HG03175 (cell line): ENCODE measurements around the gene VAV3.

ENCODE experiments used
- ATAC-seq: cut with Tn5 transposase; IDR thresholded peaks from one replicate; pipeline ENCODE4 v1.9.1; 2021; ENCODE audit warnings: mild to moderate bottlenecking, moderate library complexity; ENCODE audit not compliant: unreplicated experiment

The VAV3 gene

DNA sequence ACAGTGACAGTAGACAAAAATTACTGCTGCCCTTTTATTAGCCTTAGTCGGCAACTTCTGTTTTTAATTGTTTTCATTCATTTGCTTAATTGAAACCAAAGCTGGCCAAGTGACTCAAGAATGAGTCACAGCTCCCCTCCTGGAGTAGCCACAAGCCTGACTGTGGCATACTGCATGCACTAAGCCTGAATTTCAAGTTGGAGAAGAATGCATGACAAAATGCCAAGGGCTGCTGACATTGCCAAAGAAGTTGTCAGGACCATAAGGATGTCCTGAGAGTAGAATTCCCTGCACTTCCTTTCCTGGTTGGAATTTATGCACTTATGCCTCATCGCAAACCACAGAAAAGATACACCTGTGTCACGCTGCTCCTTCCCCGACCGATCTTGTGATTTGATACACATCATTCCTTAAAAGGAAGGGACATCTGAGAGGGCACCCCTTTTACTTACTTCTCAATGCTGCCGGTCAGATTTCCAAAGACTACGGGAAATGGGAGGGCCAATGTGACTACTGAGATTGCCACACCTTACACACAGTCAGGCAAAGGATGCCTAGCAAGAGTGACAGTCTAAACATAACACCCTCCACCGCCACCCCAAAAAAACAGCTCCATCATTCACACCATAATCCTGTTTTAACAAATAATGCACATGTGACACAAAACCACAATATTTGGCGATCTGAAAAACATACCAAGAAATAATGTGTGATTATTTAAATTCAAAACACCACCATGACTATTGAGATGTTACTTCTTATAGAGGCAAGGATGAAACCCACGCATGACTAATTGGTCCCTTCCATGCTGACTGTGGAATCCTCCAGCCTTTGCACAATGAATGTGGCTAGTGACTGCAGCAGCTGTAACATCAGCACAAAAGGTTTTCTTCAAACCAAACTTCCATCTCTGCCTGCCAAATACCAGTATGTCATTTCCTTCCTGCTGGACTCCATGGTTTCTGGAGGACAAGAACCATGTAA is 28.2 kb downstream of the VAV3 start:
- peak; percentile 47 for ATAC-seq

DNA sequence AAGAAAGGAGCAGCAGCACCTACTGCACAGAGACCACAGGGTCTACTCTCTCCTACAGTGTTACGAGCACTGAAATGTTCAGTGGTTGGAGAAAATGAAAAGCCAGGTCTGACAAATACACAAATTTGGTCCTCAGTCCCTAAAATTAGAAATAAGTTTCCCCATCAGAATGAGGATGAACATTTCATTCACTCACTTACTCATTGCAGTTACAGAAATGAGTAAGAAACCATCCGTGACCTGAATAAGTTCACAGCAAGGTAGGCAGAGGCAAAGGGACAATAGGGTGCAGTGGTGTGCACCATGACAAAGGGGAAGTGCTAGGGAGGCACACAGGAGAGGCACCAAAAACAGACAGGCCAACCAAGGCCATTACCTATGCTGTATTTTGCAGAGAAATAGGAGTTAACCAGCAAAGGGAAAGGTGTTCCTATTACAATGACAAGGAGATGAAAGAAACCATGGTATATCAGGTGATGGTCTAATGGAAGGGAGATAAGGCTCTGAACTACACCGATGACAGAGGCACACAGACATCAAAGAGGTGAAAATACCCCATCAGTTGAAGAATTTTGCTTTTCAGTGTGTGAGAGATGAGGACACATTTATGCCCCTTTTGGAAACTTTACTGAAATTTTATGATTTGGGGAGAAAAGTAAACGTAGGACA is 29.4 kb downstream of the VAV3 start:
- ATAC-seq = peak; percentile 92

DNA sequence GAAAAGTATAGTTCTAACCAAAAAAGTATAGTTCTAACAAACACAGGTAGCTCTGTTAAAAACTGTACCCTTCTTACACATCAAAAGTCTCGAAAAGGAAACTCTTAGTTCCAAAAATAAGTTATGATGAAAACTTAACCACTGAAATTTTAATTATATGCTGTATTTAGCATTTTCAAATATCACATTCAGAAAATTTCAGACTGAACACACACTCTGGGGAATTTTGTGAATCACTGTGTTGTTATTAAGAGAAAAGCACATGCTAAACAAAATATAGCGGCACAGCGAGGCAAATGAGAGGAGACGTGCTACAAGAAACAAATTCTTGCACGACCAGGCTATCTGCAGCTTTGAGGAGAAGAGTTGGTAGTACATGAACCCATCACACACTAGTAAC is 30.4 kb downstream of the VAV3 start:
- no peak for ATAC-seq

DNA sequence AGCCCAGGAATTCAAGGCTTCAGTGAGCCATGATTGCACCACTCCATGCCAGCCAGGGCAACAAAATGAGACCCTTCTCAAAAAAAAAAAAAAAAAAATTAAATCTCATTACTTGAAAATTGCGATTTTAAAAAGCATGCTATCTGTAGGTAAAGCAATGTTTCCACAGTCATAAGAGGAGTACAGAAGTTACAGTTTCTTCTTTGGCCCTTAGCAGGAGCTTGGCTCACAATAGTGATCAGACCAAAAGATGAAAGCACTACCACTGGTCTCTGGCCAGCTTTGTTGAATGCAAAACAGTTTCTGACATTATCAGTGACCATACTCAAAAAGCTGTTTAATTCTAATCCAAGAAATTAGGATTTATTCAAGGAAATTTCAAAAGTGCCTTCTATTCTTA is 31.2 kb downstream of the VAV3 start:
- no peak for ATAC-seq

DNA sequence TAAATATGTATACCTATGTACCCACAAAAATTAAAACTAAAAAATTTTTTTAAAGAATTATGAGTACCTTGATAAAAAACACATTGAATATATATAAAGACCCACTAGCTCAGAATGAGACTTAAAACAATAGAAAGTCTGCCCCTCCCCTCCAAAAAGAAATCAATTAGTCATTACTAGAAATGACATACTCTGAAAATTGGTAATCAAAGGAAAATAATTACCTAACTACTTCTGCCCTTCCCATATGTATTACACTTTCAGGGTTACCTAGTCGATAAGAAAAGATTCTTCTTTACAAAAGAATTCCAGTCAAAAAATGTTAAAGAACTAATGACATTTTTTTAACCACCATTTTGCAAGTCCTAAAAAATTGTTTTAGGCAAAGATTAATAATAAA is 34.7 kb downstream of the VAV3 start:
- no peak for ATAC-seq

DNA sequence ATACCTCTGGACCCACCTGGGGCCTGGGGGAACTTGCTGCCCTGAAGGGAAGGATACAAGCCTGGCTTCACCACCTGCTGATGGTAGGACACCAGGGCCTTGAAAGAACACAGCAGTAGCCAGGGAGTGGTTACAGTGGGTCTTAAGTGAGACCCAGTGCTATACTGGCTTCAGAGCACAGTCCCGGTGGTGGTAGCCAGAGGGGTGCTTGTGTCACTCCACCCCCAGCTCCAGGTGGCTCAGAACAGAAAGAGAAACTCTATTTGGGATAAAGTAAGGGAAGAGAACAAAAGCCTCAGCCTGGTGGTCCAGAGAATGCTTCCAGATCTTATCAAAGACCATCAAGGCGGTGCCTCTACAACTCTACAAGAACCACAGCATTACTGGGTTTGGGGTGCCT is 37.2 kb downstream of the VAV3 start:
- no peak for ATAC-seq

DNA sequence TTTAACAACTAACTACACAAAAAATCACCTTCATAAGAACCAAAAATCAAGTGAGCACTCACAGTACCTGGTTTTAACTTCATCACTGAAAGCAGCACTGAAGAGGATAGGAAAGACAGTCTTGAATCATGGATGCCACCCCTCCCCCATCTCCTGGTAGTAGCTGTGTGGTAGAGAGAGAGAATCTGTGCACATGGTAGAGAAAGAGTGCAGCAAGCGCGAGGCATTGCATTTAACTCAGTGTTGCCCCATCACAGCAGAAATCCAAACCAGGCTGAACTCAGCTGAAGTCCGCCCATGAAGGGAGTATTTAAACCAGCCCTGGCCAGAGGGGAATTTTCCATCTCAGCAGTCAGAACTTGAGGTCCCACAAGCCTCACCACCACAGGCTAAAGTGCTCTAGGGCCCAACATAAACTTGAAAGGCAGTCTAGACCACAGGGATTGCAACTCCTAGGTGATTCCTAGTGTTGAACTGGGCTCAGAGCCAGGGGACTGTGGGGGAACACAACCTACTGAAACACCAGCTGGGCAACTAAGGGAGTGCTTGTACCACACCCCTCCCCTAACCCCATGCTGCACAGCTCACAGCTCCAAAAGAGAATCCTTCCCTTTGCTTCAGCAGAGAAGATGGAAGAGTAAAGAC is 38.4 kb downstream of the VAV3 start:
- no peak for ATAC-seq

DNA sequence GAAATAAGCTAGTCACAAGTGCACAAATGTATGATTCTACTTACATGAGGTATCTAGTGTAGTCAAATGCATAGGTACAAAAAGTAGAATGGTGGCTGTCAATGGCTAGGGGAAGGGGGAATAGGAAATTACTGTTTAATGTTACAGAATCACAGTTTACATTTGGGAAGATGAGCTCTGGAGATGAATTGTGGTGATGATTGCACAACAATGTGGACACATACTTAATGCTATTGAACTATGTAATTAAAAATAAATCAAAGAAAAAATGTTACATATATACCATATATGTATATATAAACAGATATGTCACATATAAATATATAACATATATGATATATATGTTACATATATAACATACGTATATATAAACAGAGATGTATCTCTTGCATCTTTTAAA is 39.4 kb downstream of the VAV3 start:
- ATAC-seq = no peak

DNA sequence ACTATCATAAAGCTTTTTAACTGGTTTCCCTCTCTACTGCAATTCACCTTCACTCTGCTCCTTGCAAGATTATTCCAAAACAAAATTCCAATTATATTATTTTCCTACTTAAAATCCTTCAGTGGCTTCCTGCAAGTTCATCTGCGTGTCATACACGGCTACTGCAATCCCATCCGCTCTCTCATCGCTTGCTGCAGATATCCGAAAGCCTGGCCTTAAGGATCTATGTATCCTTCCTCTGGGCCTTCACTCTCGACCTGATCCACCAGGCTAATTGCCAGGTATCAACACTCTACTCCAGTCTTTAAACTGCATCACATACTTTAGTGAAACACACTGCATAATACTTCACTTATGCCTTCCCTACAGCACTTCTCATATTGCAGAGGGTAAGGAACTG is 44.0 kb downstream of the VAV3 start:
- ATAC-seq = no peak

DNA sequence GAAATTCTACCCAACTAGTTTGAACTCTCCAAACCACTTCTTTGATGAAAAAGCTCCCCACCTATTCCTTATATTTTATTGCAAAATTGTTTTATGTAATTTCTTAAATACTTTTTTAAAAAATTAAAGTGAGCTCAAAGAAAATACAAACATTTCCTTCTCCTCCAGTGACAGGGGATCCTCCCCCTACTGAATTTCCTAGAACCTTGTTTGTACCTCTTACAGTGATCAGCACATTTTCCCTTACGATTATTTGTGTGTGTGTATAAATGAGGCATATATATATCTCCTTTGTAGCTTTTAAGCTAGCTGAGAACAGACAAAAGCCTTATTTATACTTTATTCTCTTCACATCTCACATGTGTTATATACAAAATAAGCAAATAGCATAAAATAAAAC is 44.4 kb downstream of the VAV3 start:
- no peak for ATAC-seq

DNA sequence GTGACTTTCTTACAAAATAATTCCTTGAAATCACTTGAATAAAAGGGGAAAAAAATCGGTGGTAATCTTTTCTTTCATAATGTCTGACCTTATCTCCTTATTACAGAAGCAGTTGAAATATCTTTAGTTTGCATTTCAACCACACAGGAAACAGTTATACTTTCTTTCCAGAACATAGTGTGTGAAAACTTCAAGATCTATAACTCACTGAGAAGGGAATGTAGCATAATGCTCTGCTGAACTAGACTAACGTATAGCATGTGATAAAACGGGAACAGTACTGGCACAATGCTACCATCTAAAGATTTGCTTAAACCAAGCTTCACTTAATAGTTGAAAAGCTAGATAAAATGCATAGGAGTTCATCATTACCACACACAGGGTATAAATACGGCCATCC is 45.0 kb downstream of the VAV3 start:
- ATAC-seq = no peak

DNA sequence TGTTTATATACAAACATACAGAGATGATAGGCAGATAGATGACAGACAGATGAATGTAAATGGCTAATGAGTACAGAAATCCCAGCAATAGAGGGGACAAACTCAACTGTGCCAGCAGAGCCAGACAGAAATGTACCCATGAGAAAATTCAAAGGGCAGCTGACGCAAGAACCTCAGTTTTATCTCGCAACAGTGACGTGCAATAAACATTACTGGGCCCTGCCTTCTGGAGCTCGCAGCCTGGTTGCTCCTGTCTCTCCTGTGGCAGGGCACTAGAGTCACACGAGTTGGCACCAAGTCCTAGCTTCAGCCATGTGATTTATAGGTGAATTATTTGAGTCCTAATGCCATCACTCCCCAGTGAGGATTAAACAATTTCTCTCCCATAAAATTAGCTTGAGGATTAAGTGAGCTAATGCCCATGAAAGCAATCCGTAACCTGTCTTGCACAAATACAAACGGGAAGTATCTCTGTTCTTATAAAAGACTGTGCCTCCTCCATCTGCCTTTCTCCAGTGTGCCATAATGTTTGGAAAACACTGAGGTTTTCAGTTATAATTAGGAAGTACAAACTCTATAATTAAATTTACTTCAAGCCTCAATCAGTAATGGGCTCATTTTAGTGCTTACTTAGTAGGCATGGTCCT is 50.7 kb downstream of the VAV3 start:
- no peak for ATAC-seq

DNA sequence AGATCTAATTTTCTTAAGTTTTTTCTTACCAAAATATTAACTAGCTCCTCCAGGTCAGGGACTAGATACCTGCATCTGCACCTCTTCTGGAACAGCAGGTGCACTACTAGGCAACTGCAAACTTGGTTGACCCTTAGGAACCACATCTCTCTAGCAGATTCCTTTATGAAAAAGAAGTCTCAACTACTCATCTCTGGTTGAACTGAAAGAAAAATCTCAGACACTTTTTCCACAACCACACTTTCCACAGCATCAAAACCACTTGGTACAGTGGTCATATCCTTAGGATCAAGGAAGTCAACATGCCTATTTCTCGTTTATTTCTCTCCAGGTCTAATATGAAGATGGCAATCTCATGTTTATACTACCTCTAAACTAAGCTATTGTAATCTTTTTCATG is 52.3 kb downstream of the VAV3 start:
- no peak for ATAC-seq

DNA sequence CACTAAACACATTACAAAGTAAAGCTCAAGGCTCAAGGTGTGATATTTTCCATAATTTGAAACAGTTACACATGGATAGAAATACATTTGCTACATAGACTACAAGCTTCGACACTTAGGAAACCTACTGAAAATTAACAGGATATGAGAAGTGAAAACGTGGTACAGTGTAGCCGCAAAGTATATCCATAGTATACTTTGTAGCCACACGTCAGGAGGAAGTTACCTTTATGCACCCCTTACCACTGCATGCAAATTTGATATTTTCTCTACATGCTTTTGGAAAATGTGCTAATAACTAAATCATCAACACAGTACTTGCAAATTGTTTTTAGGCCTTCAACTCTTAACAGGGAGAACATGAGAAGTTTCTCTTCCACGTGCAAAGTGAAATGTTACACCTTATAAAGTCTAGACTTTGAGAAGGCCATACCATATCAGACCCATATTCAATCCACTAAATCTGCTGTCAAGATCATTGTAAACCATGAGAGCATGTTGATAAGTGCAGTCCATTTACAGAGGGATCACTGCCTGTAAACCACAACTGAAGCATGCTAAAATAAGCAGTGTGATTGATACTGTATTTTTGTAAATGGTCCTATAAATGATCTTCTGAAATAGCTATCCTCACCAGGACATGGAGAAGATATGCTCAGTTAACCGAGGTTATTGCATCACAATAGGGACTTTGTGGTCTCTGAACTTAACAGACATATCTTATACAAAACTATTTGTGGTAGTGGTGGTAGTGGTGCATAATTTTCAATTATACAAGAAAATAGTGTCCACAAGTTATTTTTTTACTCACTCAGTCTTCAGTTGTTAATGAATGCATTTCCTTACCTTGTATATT is 64.7 kb downstream of the VAV3 start:
- ATAC-seq = no peak

DNA sequence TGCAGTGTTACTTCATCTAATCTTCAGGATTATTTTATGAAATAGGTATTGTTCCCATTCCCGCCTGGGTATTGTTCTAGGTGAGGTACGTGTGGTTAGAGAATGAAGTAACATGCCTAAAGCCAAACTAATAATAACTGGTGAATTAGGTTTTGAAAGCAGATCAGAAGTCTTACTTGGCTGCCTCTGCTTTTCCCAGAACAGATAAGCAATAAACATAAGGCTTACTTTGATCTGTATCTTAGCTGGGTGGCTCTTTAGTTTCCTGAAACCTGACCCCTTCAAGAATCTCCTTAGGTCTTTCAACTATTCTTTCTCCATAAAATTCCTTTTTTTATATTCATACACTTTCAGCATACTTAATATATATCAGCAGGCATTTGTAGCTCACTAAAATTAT is 65.3 kb downstream of the VAV3 start:
- no peak for ATAC-seq

DNA sequence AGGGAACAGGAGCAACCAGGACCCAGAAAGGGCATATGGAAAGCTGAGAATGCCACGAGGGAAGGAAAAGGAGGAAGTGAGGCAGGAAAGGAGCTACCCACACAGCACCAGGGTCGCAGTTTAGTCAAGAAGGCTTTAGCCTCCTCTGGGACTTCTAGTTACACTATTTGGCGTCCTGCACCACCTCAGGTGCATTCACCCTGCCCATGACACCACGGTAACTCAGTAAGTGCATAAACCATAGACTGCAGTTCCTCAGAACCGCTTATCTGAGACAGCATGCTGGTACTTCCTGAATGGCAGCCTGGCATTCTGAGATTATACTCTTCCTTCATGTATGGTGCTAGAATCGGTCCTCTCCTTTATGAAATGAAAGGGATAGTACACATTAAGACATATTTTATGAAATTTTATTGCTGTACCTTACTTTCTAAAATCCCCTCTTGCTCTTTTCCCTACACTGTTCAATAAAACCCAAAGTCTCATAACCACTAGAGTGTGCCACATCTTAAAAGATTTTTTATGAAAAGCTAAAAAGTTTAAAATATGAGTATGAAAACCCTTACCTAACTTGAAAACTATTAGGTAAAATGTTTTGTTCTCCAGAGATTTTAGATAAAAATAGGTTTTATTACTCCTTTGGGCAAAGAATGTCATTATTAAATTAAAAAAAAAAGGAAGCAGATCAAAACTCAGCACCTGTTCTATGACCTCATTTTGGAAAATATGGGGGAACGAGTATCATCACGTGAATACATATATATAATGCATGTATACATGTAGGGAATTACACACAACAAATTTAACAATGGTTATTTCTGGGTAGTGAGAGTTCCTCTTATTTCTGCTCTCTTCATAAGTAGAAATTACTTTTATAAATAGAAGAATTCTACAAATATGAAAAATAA is 67.3 kb downstream of the VAV3 start:
- no peak for ATAC-seq

DNA sequence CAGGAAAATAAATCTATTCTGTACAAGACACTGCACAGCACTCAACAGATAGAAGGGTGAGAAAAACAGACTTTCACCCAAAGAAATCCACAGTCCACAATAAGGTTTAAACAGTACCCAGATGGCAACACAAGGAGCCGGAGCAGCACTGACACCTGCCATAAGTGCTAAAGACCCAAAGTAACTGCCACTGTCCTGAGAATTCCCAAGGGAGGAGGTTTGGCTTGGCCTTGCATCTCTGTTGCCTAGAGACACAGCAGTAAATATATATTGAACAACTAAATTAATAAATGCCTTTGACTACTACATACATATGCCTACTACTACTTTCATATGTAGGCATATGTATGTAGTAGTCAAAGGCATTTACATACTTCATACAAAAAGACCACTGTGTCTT is 68.0 kb downstream of the VAV3 start:
- ATAC-seq = no peak

DNA sequence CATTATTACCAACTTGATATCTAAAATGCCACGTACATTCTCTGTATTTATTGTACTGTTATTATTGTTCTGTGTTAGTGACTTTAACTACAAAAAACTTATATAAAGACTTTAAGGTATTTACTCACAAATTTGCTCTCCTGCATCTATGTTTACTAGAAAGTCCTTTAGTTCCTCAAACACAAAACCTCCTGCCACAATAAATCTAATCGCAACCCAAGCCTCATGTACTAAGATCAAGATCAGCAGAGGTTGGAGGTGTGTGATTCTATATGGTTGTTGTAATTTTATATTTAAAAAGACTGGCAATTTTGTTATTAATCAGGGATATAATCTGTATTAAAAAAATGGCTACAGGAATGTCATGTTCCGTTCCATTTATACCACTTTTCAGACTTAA is 68.6 kb downstream of the VAV3 start:
- no peak for ATAC-seq

DNA sequence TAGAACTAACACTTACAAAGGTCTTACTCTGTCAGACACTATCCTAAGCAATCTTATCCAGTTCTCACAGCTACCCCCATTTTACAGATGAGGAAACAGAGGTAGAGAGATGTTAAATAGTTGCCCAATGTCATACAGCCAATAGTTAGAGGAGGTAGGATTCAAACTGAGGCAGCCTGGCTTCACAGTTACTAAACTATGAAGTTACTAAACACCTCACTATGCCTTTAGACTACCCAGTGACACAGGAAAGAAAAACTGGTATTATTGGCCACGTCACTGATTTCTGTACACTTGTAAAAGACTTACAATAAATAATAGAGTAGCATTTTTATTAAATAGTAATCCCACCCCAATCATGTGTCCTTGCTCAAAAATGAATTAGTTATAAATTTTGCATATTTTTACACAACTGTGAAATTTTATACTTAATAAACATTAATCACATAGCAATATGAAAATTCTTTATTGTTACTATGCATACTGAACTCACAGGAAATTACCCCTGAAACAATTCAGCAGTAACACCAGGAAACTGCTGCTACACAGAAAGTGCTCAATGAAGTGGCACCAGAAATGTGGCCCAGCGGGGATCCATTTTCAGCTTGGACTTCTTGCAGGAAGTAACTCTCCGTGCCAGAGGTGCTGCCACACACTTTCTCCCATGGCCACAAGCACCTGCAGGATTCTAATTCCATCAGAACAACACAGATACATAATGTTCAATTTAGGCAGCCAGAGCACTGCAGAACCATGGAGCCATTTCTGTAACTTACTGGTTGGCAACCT is 69.4 kb downstream of the VAV3 start:
- no peak for ATAC-seq
